A549 (cell line): ENCODE data around the gene ABCA13.

Experiments used
- BHLHE40 ChIP-seq: IDR thresholded peaks from 2 replicates; pipeline ENCODE4 v1.6.1; 2012; ENCODE audit warnings: low read depth, low read length, inconsistent platforms
- CHD2 ChIP-seq: fragments of 150-350 bp; IDR thresholded peaks from 2 replicates; pipeline ENCODE4 v1.6.1; 2014; ENCODE audit warnings: low read length; ENCODE audit not compliant: partially characterized antibody
- CTCF ChIP-seq: fragments of >200 bp; sonication (Bioruptor Twin); formaldehyde crosslinking; IDR thresholded peaks from 3 replicates; pipeline ENCODE4 v1.5.1; 2016
- EHMT2 ChIP-seq: fragments of 200-600 bp; sonication (generic); IDR thresholded peaks from 2 replicates; pipeline ENCODE4 v1.6.1; 2016; ENCODE audit warnings: antibody characterized with exemption, low read depth, mild to moderate bottlenecking, moderate library complexity
- EP300 ChIP-seq, 2 experiments: fragments of >200 bp; sonication (Bioruptor Twin); formaldehyde crosslinking; IDR thresholded peaks; 2 replicates in 1 of 2; 3 replicates in 1 of 2; pipeline ENCODE4 v1.6.1; 2016 to 2017
- JUNB ChIP-seq: fragments of >200 bp; sonication (Bioruptor Twin); formaldehyde crosslinking; IDR thresholded peaks from 2 replicates; pipeline ENCODE4 v1.6.1; 2016
- KDM1A ChIP-seq: fragments of 200-600 bp; sonication (generic); IDR thresholded peaks from 2 replicates; pipeline ENCODE4 v1.6.1; 2016; ENCODE audit warnings: low read depth, mild to moderate bottlenecking
- NFE2L2 ChIP-seq: fragments of 150-350 bp; conservative IDR thresholded peaks from 2 replicates; pipeline ENCODE4 v1.6.1; 2014; ENCODE audit warnings: low read length
- POLR2A ChIP-seq: IDR thresholded peaks from 2 replicates; pipeline ENCODE4 v1.6.1; 2012; ENCODE audit warnings: mild to moderate bottlenecking, low read length
- RAD21 ChIP-seq, 2 experiments: fragments of >200 bp in 1 of 2; sonication (Bioruptor Twin) in 1 of 2; formaldehyde crosslinking in 1 of 2; IDR thresholded peaks in 1 of 2; conservative IDR thresholded peaks in 1 of 2; 2 replicates in 1 of 2; 3 replicates in 1 of 2; pipeline ENCODE4 v1.6.1; 2012 to 2018; ENCODE audit warnings: inconsistent platforms in 1 of 2
- SMC3 ChIP-seq: fragments of >200 bp; sonication (Bioruptor Twin); formaldehyde crosslinking; IDR thresholded peaks from 3 replicates; pipeline ENCODE4 v1.6.1; 2018; ENCODE audit warnings: inconsistent platforms
- ZFP36 ChIP-seq: fragments of 450-650 bp; IDR thresholded peaks from 2 replicates; pipeline ENCODE4 v1.6.1; 2014; ENCODE audit warnings: borderline replicate concordance; ENCODE audit not compliant: partially characterized antibody

GRCh38 chr7:48473205-48473865, 302.1 kb downstream of the ABCA13 start:
- TF ChIP-seq CTCF (no peak), KDM1A (no peak), EHMT2 (no peak), EP300 (IDR thresholded peaks at IDR 0.05) (no peak), SMC3 (no peak), POLR2A (no peak), ZFP36 (no peak), JUNB (no peak), BHLHE40 (no peak), NFE2L2 (no peak), RAD21 (conservative IDR thresholded peaks at IDR 0.05 in 1 of 2, IDR thresholded peaks at IDR 0.05 in 1 of 2) (no peak), CHD2 (no peak)
